ENCODE measurements around the gene LIPI.
A peak's percentile ranks its signal among the peaks of the same experiment; 100 is the strongest.
"Not testable (repeated sequence)": the region's sequence is repeated elsewhere in the genome, so short reads cannot be mapped to it uniquely, and the experiment has no call there.

LIPI gene

DNA sequence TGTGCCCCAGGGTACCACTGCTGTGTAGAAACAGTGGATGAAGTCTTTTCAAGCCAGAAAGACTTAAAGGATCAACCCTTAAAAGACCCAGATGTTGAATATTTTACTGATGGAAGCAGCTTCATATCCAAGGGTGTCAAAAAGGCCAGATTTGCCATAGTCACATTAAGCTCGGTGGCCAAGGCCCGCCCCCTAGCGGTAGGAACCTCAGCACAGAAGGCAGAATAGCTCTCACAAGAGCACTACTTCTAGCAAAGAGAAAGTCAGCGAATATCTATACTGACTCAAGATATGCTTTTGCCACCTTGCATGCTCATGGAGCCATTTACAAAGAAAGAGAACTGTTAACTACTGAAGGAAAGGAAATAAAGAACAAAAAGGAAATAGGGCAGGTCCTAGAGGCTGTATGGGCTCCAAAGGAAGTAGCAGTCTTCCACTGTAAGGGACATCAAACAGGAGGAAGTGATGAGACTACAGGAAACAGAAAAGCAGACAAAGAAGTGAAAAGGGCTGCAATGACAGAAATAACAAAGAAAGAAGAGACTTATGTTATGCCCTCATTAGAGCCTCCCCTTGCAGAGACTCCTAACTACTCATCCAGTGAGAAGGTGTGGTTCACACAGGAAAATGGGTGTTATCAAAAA lies 90.5 kb downstream of the LIPI start:
- TF ChIP-seq, protein P1, sequence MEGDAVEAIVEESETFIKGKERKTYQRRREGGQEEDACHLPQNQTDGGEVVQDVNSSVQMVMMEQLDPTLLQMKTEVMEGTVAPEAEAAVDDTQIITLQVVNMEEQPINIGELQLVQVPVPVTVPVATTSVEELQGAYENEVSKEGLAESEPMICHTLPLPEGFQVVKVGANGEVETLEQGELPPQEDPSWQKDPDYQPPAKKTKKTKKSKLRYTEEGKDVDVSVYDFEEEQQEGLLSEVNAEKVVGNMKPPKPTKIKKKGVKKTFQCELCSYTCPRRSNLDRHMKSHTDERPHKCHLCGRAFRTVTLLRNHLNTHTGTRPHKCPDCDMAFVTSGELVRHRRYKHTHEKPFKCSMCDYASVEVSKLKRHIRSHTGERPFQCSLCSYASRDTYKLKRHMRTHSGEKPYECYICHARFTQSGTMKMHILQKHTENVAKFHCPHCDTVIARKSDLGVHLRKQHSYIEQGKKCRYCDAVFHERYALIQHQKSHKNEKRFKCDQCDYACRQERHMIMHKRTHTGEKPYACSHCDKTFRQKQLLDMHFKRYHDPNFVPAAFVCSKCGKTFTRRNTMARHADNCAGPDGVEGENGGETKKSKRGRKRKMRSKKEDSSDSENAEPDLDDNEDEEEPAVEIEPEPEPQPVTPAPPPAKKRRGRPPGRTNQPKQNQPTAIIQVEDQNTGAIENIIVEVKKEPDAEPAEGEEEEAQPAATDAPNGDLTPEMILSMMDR (IDR thresholded peaks at IDR 0.05; ENCODE audit: insufficient read depth, low read depth, low read length, missing control alignments): peak; percentile 52
- peak; percentile 44 for DNase-seq (ENCODE audit: low read depth)
- no peak overlapping the region for H3K4me3 ChIP-seq (ENCODE audit: low read length)

DNA sequence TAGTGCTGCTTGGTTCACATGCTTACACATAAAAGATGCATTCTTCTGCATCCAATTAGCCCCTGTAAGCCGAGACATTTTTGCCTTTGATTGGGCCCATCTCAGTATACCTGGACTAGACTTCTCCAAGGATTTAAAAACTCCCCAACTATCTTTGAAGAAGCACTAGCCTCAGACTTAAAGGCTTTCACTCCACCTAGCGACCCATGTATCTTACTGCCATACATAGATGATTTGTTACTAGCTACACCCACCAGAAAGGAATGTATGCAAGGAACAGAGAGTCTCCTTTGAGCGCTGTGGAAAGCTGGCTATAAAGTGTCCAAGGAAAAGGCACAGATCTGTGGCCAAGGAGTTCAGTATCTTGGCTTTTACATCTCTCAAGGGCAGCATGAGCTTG lies 91.7 kb downstream of the LIPI start:
- no peak for DNase-seq (ENCODE audit: low read depth)
- H3K4me3 ChIP-seq (ENCODE audit: low read length): no peak overlapping the region
- TF ChIP-seq, protein P1 (IDR thresholded peaks at IDR 0.05; ENCODE audit: insufficient read depth, low read depth, low read length, missing control alignments): no peak

DNA sequence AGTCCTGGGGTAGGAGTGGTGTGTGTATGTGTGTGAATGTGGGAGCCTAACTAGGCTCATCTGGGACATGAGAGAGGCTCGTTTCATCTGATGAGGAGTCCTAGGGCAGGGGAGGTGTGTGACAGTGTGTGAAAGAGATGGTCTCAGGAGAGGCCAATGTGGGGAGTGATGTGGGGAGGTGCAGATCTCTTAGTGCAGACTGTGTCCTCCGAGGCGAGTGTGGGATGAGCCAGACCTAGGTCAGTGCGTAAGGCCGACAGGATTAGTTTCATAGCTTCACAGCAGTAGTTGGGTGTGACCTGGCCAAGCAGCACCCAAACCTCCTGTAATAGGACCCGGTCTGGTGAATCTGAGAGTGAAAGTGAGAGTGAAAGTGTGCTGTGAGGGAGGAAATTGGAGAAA lies 94.7 kb downstream of the LIPI start:
- no peak overlapping the region for H3K4me3 ChIP-seq (ENCODE audit: low read length)
- TF ChIP-seq, protein P1 (IDR thresholded peaks at IDR 0.05; ENCODE audit: insufficient read depth, low read depth, low read length, missing control alignments): no peak
- no peak for DNase-seq (ENCODE audit: low read depth)

DNA sequence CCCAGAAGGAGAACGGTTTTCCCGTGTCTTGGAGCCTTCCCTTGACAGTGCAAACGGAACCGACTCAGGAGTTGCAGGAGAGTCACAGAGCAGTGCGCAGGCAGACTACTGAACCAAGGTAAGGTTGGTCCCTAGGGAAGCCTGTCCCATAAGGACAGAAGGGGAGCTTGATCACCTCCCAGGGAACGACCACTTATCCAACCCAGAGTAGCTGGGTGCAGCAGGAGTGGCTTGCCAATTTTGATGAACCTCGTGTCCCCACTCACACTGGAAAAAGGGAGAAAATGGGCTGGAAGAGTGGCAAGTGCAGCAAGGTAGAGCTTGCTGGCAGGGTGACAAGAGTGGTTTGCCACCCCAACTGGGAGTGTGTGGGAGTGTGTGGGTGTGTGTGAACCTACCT lies 95.1 kb downstream of the LIPI start:
- DNase-seq (ENCODE audit: low read depth): no peak
- TF ChIP-seq, protein P1 (IDR thresholded peaks at IDR 0.05; ENCODE audit: insufficient read depth, low read depth, low read length, missing control alignments): no peak
- H3K4me3 ChIP-seq (ENCODE audit: low read length): no peak overlapping the region

DNA sequence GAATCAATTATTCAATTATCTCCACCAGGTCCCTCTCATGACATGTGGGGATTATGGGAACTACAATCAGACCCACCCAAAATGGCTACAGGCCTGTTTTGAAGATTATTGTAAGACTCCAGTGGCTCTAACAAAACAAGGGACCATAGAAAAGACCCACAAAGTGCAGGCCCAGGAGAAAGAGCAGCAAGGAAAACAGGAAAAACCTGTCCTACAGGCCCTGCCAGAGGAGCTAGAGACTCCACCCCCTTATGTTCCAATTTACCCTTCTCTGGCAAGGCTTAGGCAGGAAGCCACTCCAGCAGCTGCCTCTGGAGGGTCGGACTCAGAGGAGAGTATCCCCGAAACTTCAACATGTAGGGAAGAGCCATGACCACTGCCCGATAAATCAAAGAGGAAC lies 96.5 kb downstream of the LIPI start:
- TF ChIP-seq, protein P1 (IDR thresholded peaks at IDR 0.05; ENCODE audit: insufficient read depth, low read depth, low read length, missing control alignments): no peak
- DNase-seq (ENCODE audit: low read depth): peak; percentile 79
- H3K4me3 ChIP-seq (ENCODE audit: low read length): no peak overlapping the region

DNA sequence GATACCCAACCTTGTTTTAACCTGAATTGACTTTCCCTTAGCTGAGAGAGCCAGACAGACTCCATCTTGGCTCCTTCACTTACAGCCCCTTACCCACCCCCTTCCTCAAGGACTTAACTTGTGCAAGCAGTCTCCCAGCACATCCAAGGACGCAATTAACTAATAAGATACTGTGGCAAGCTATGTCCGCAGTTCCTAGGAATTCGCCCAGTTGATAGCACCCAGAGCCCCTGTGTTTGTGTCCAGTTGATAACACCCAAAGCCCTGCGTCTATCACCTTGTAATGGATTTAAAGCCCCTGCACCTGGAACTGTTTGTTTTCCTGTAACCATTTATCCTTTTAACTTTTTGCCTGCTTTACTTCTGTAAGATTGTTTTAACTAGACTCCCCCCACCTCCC lies 106.2 kb downstream of the LIPI start:
- H3K4me3 ChIP-seq (ENCODE audit: low read length); DNase-seq (ENCODE audit: low read depth): not testable (repeated sequence)

DNA sequence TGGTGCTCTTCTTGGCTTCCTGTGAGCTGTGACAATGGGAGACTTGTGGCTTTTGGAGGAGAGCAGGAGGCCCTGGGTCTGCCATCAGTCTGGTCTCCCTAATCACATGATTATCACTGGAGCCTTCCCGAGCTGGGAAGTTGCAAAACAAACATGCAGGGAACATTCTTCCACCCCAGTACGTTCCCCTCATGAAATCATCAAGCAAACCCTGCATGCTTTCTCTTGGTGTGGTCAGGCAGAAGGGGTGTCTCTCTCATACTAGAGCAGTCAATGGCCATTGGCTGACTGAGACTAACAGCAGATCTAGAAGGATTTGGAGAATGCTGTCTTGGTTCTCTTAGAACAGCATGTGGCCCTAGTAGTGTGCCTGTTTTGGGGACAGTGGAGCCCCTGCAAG lies 111.2 kb downstream of the LIPI start:
- no peak overlapping the region for H3K4me3 ChIP-seq (ENCODE audit: low read length)
- DNase-seq (ENCODE audit: low read depth): no peak
- TF ChIP-seq, protein P1 (IDR thresholded peaks at IDR 0.05; ENCODE audit: insufficient read depth, low read depth, low read length, missing control alignments): no peak
